HepG2 (cell line): ENCODE data around the gene MAPK10. TPM values are rescaled to one million over a fixed set of nuclear protein-coding genes. Genes with fewer than 3 reads are reported as not detected.

Experiments
- ATAC-seq: fragments of 200-7000 bp; cut with Tn5 transposase; 3 replicates; pipeline ENCODE4 v1.9.1; 2020; ENCODE audit warnings: mild to moderate bottlenecking, moderate library complexity
- BruUV-seq: library from RNA; stranded (reverse); fragments of 400-500 nt; replicated peaks from 2 replicates; lab custom pipeline; 2021; lab: Mats Ljungman, UMichigan
- CTCF ChIA-PET: fragments of 300-600 bp; formaldehyde crosslinking; extraction: SDS; loops from one replicate; lab custom pipeline; 2021; ENCODE audit warnings: low total read pairs, inconsistent platforms, low intra/inter-chr PET ratio; lab: Yijun Ruan, JAX
- POLR2A ChIA-PET: fragments of 350-600 bp; sonication (Branson Sonifier 250); formaldehyde crosslinking; loops from one replicate; lab custom pipeline; 2020; ENCODE audit warnings: antibody characterized with exemption, inconsistent platforms; lab: Yijun Ruan, JAX
- DNase-seq: peaks from one replicate; pipeline ENCODE4 v3.0.0-alpha.2; 2015; ENCODE audit warnings: low spot score
- FAIRE-seq: peaks from 3 replicates; lab custom pipeline; 2011; peaks lifted over from hg19 to GRCh38; lab: Jason Lieb, UNC
- H2AFZ ChIP-seq: one replicate; pipeline ENCODE4 v1.6.1; 2011; ENCODE audit warnings: low read length, inconsistent platforms
- H3K27ac ChIP-seq: fragments of 300-600 bp; 3 replicates; pipeline ENCODE4 v1.8.0; 2011; ENCODE audit warnings: mixed run types, mild to moderate bottlenecking, mixed read lengths, low read length, inconsistent platforms; ENCODE audit not compliant: insufficient read depth; ENCODE audit errors: extremely low read length
- H3K27me3 ChIP-seq, 2 experiments: fragments of 200-600 bp in 1 of 2; 2 replicates in 1 of 2; 3 replicates in 1 of 2; pipeline versions ENCODE4 v1.6.0 to v1.8.0; 2011; ENCODE audit warnings: low read length in 2 of 2, mild to moderate bottlenecking in 2 of 2, moderate library complexity in 2 of 2, inconsistent platforms in 1 of 2; ENCODE audit not compliant: insufficient read depth in 2 of 2, control insufficient read depth in 1 of 2
- H3K36me3 ChIP-seq, 2 experiments: fragments of 200-600 bp in 1 of 2; replicated peaks in 1 of 2; 2 replicates in 1 of 2; 3 replicates in 1 of 2; pipeline versions ENCODE4 v1.5.1 to v1.8.0; 2011; ENCODE audit warnings: low read length in 2 of 2, inconsistent platforms in 1 of 2; ENCODE audit not compliant: insufficient read depth in 2 of 2, control insufficient read depth in 1 of 2
- H3K4me1 ChIP-seq: 2 replicates; pipeline ENCODE4 v1.5.1; 2012; ENCODE audit warnings: low read length, inconsistent platforms; ENCODE audit not compliant: insufficient read depth
- H3K4me2 ChIP-seq: 2 replicates; pipeline ENCODE4 v1.6.0; 2011; ENCODE audit warnings: low read depth, low read length, inconsistent platforms
- H3K4me3 ChIP-seq, 3 experiments: fragments of 200-600 bp in 1 of 3; sonication (generic), shearing (Covaris generic) in 1 of 3; replicated peaks in 1 of 3; 2 replicates each; pipeline ENCODE4 v1.5.1; 2011 to 2016; ENCODE audit warnings: low read length in 3 of 3, inconsistent platforms in 2 of 3, low read depth in 2 of 3, mild to moderate bottlenecking in 2 of 3, control low read depth in 1 of 3, mixed read lengths in 1 of 3; ENCODE audit not compliant: insufficient read depth in 1 of 3
- H3K79me2 ChIP-seq: one replicate; pipeline ENCODE4 v1.6.1; 2011; ENCODE audit warnings: low read length, inconsistent platforms; ENCODE audit not compliant: insufficient read depth
- H3K9ac ChIP-seq: 2 replicates; pipeline ENCODE4 v1.6.0; 2011; ENCODE audit warnings: mild to moderate bottlenecking, low read depth, low read length, inconsistent platforms; ENCODE audit not compliant: insufficient read depth
- H3K9me3 ChIP-seq: 2 replicates; pipeline ENCODE4 v1.5.1; 2012; ENCODE audit warnings: mild to moderate bottlenecking, low read length
- H4K20me1 ChIP-seq: 2 replicates; pipeline ENCODE4 v1.6.0; 2011; ENCODE audit warnings: inconsistent platforms, mild to moderate bottlenecking, low read length, moderate library complexity; ENCODE audit not compliant: insufficient read depth
- DNMT1 ChIP-seq: sonication (generic); formaldehyde crosslinking; IDR thresholded peaks from 2 replicates; pipeline ENCODE4 v1.5.1; 2020; ENCODE audit warnings: mild to moderate bottlenecking, missing genetic modification reagents
- ELF3 ChIP-seq: IDR thresholded peaks from 2 replicates; pipeline ENCODE4 v1.6.1; 2016; ENCODE audit warnings: missing genetic modification reagents, missing compliant biosample characterization
- ERF ChIP-seq: IDR thresholded peaks from 2 replicates; pipeline ENCODE4 v1.6.1; 2018; ENCODE audit warnings: missing biosample characterization, missing genetic modification reagents
- HDAC2 ChIP-seq: sonication (generic); formaldehyde crosslinking; IDR thresholded peaks from 2 replicates; pipeline ENCODE4 v1.4.0; 2020; ENCODE audit warnings: missing genetic modification reagents
- LRRFIP1 ChIP-seq: sonication (generic); formaldehyde crosslinking; conservative IDR thresholded peaks from 2 replicates; pipeline ENCODE4 v1.4.0; 2020; ENCODE audit warnings: missing genetic modification reagents
- MEF2D ChIP-seq: sonication (generic); formaldehyde crosslinking; IDR thresholded peaks from 2 replicates; pipeline ENCODE4 v1.5.1; 2020; ENCODE audit warnings: mild to moderate bottlenecking, missing genetic modification reagents
- SP2 ChIP-seq: sonication (generic); formaldehyde crosslinking; IDR thresholded peaks from 2 replicates; pipeline ENCODE4 v1.5.1; 2020; ENCODE audit warnings: mild to moderate bottlenecking, missing genetic modification reagents
- SRSF1 ChIP-seq: fragments of 200-400 bp; formaldehyde crosslinking; optimal IDR thresholded peaks from 2 replicates; pipeline ENCODE3; 2017; ENCODE audit warnings: mild to moderate bottlenecking, low read depth, low read length, moderate library complexity
- ZKSCAN1 ChIP-seq: fragments of 150-350 bp; IDR thresholded peaks from 2 replicates; pipeline ENCODE4 v1.6.1; 2014; ENCODE audit warnings: low read length
- ZMYM4 ChIP-seq: sonication (generic); formaldehyde crosslinking; IDR thresholded peaks from 2 replicates; pipeline ENCODE4 v1.8.1; 2023; ENCODE audit warnings: mild to moderate bottlenecking, missing genetic modification reagents
- ZNF20 ChIP-seq: sonication (generic); formaldehyde crosslinking; IDR thresholded peaks from 2 replicates; pipeline ENCODE4 v1.4.0; 2020; ENCODE audit warnings: mild to moderate bottlenecking, moderate library complexity, missing genetic modification reagents
- ZNF207 ChIP-seq: fragments of 450-650 bp; IDR thresholded peaks from 2 replicates; pipeline ENCODE4 v1.6.1; 2016; ENCODE audit warnings: antibody characterized with exemption, borderline replicate concordance
- ZNF24 ChIP-seq: fragments of 450-650 bp; IDR thresholded peaks from 2 replicates; pipeline ENCODE4 v1.6.1; 2017; ENCODE audit warnings: antibody characterized with exemption, mild to moderate bottlenecking
- ZNF256 ChIP-seq: sonication (generic); formaldehyde crosslinking; conservative IDR thresholded peaks from 2 replicates; pipeline ENCODE4 v1.4.0; 2020; ENCODE audit warnings: missing genetic modification reagents
- ZNF383 ChIP-seq: sonication (generic); formaldehyde crosslinking; IDR thresholded peaks from 2 replicates; pipeline ENCODE4 v1.4.0; 2020; ENCODE audit warnings: missing genetic modification reagents, mild to moderate bottlenecking, borderline replicate concordance
- ZNF451 ChIP-seq: sonication (generic); formaldehyde crosslinking; IDR thresholded peaks from 2 replicates; pipeline ENCODE4 v1.5.0; 2020; ENCODE audit warnings: mild to moderate bottlenecking, missing genetic modification reagents
- ZNF562 ChIP-seq: sonication (generic); formaldehyde crosslinking; IDR thresholded peaks from 2 replicates; pipeline ENCODE4 v1.8.0; 2022; ENCODE audit warnings: missing genetic modification reagents, borderline replicate concordance
- ZNF615 ChIP-seq: sonication (generic); formaldehyde crosslinking; IDR thresholded peaks from 2 replicates; pipeline ENCODE4 v1.5.0; 2020; ENCODE audit warnings: mild to moderate bottlenecking, missing genetic modification reagents, borderline replicate concordance
- ZNF841 ChIP-seq: sonication (generic); formaldehyde crosslinking; IDR thresholded peaks from 2 replicates; pipeline ENCODE4 v1.8.1; 2023; ENCODE audit warnings: missing genetic modification reagents, borderline replicate concordance
- in situ Hi-C: cut with HindIII; loops from 2 replicates; pipeline ENCODE4 v1.10.0; 2017; ENCODE audit warnings: low pct_unique_long_range_greater_than_20kb; ENCODE audit not compliant: extremely low pct_ligation_motif_present
- intact Hi-C: fragments of 100-400 bp; cut with micrococcal nuclease; formaldehyde crosslinking; loops from one replicate; pipeline ENCODE4 v1.10.0; 2022; ENCODE audit not compliant: unreplicated experiment
- polyA plus RNA-seq, 8 experiments: library from polyadenylated mRNA; depleted of rRNA in 3 of 8; stranded (reverse) in 7 of 8; unstranded in 1 of 8; fragments of >200 nt; fragmentation: Illumina TruSeq in 4 of 8; extraction: Trizol in 4 of 8; gene quantifications; 2 replicates each; pipeline versions ENCODE4 v1.2.1 to v1.2.3, GENCODE V29; 2011 to 2016; ENCODE audit warnings: low read depth in 4 of 8, missing spikeins in 1 of 8, mixed read lengths in 1 of 8; ENCODE audit not compliant: insufficient read depth in 1 of 8
- total RNA-seq, 5 experiments: library from RNA; depleted of rRNA; stranded (reverse); fragments of >200 nt; fragmentation: Illumina TruSeq; extraction: Trizol; gene quantifications; 2 replicates each; pipeline ENCODE4 v1.2.3, GENCODE V29; 2016; ENCODE audit warnings: low read depth in 1 of 5

MAPK10 gene
- total and polyA plus RNA-seq, 2 of the 13 experiments (the other 11 are each of a cell fraction or from before 2014, with no cell fraction given): not detected

DNA sequence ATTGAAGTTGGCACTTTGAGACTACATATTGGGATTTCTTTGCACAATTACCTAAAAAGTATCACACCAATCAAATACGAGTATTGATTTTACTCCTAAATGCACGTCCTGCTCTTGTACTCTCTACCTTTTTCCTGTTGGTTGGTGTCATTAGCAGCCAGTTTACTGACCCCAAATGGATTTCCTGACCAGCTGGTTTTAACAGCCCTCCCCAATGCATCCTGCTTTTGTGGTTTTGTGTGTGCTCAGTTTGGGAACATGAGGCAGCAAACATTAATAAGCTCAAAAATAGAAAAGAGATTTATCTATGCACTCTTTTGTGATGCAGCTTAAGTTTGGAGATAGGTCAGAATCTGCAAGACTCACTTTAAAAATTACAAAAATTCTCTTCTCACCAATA, 230.3 kb downstream of the MAPK10 start (continued):
- TF ChIP-seq SRSF1 (no peak), ERF (CRISPR knock-in tag) (no peak), SP2 (CRISPR knock-in tag) (no peak), DNMT1 (CRISPR knock-in tag) (no peak), MEF2D (no peak)
- TF ChIP-seq, all 625 proteins: peak for 0

DNA sequence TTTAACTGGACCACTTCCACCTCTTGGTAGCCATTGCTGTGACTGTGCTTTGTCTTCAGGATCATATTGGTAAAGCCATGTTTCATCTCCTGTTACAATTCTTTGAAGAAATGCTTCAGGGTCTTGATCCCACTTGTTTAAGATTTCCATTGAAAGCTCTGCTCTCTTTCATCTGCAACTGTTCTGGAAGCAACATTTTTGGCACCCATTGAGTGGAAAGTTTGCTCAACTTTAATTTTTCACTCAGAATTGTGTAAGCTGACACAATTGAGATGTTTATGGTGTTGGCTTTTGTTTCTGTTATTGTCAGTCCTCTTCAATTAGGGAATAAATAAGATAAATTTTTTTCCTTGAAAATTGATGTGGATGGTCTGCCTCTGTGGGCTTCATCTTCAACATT, 237.4 kb downstream of the MAPK10 start:
- H3K36me3 ChIP-seq: no peaks in the 10 kb centered on the region
- no peaks in the 10 kb centered on the region for H4K20me1 ChIP-seq
- H3K4me1 ChIP-seq: no peaks in the 10 kb centered on the region
- no peak overlapping the region for H3K27ac ChIP-seq
- no peak for ATAC-seq
- no peak overlapping the region for H3K4me3 ChIP-seq
- TF ChIP-seq ZNF207: no peak
- TF ChIP-seq ZNF24: no peak
- no peak for TF ChIP-seq ZMYM4 (CRISPR knock-in tag)
- no peak for TF ChIP-seq ZNF562 (CRISPR knock-in tag)
- no peak for TF ChIP-seq ZNF383 (CRISPR knock-in tag)
- no peak for TF ChIP-seq ZNF20 (CRISPR knock-in tag)
- TF ChIP-seq ZNF841 (CRISPR knock-in tag): no peak
- no peak for TF ChIP-seq ZNF615 (CRISPR knock-in tag)
- TF ChIP-seq ZKSCAN1: no peak
- TF ChIP-seq ZNF451 (CRISPR knock-in tag): no peak
- TF ChIP-seq LRRFIP1 (CRISPR knock-in tag): no peak
- no peak for TF ChIP-seq ZNF256 (CRISPR knock-in tag)
- TF ChIP-seq HDAC2 (CRISPR knock-in tag): no peak
- TF ChIP-seq ELF3 (CRISPR knock-in tag): no peak
- H3K9ac ChIP-seq: no peak overlapping the region
- intact Hi-C loops: no loop called here
- no peaks in the 10 kb centered on the region for H3K9me3 ChIP-seq
- BruUV-seq: no TSS peak
- no peak for FAIRE-seq
- no peak for DNase-seq
- CTCF ChIA-PET: no interaction called here
- no peaks in the 10 kb centered on the region for H3K27me3 ChIP-seq
- POLR2A ChIA-PET: no interaction called here
- in situ Hi-C loops: no loop called here
- H2AFZ ChIP-seq: no peak overlapping the region
- no peak overlapping the region for H3K4me2 ChIP-seq
- H3K79me2 ChIP-seq: no peaks in the 10 kb centered on the region
